ENCODE measurements around the gene MDFIC.

DNA sequence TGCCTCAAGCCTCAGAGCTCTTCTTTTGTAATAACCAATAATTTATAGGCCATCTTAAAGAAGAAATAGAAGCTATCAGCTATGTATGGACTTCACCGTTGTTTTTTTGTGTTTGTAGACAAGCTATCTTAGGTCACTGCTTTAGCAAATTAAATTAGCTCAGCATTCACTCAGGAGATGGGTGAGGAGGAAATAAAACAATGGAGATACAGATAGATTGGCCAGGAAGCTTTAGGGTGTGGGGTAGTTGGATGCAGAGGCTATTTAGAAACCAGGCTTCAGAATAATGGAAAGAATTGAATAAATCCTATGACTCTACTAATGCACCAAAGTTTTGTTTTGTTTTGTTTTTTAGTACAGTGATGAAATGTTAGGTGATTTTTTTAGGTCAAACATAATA lies 66.1 kb downstream of the MDFIC start:
- TF ChIP-seq POLR2A (IDR thresholded peaks at IDR 0.05; ENCODE audit: low read depth, low read length) (no peak), PAX5 (IDR thresholded peaks at IDR 0.05; ENCODE audit: insufficient read depth, low read length, severe bottlenecking) (no peak), POLR2AphosphoS5 (IDR thresholded peaks at IDR 0.05; ENCODE audit: low read depth, low read length) (no peak), TAF1 (IDR thresholded peaks at IDR 0.05; ENCODE audit: low read depth, low read length) (no peak)
